ENCODE measurements around the gene FAM174C. TPM values are rescaled to one million over a fixed set of nuclear protein-coding genes. Genes with fewer than 3 reads are reported as not detected.

FAM174C gene
- total and polyA plus RNA-seq, 10 of the 15 experiments (the other 5 are each of a cell fraction or from before 2014, with no cell fraction given): 0.89 to 94.6 (median 43.6) TPM

DNA sequence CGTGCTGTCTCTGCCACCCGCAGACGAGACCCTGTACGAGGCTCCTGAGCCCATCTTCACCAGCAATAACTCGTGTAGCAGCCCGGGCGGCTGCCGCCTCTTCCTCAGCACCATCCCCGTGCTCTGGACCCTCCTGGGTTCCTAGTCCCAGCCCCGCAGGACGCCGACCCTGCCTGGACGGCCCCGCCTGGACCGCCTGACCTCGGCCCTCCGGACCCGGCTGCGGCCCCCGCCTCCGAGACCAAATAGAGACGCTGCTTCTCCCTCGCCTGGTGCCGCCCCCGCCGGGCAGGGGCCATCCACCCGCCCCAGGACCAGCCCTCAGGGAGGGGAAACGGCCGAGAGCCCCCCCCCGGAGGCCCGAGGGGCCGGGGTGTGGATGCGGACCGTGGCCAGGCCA is 24.5 kb downstream of the FAM174C start (continued):
- TF ChIP-seq, protein P1, sequence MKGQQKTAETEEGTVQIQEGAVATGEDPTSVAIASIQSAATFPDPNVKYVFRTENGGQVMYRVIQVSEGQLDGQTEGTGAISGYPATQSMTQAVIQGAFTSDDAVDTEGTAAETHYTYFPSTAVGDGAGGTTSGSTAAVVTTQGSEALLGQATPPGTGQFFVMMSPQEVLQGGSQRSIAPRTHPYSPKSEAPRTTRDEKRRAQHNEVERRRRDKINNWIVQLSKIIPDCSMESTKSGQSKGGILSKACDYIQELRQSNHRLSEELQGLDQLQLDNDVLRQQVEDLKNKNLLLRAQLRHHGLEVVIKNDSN (IDR thresholded peaks at IDR 0.05; ENCODE audit: borderline replicate concordance, extremely low read length, insufficient read depth, low read depth, low read length): no peak
- TF ChIP-seq BRCA1 (IDR thresholded peaks at IDR 0.05; ENCODE audit: low read depth, low read length) (no peak), NRF1 (conservative IDR thresholded peaks at IDR 0.05; ENCODE audit: low read depth, low read length) (no peak), IRF4 (IDR thresholded peaks at IDR 0.05; ENCODE audit: low read depth, low read length) (no peak), NR2C2 (IDR thresholded peaks at IDR 0.05; ENCODE audit: borderline replicate concordance, control insufficient read depth, insufficient read length, low read depth) (no peak), SMC3 (IDR thresholded peaks at IDR 0.05; ENCODE audit: borderline replicate concordance, low read length) (no peak)
- TF ChIP-seq, protein P2, sequence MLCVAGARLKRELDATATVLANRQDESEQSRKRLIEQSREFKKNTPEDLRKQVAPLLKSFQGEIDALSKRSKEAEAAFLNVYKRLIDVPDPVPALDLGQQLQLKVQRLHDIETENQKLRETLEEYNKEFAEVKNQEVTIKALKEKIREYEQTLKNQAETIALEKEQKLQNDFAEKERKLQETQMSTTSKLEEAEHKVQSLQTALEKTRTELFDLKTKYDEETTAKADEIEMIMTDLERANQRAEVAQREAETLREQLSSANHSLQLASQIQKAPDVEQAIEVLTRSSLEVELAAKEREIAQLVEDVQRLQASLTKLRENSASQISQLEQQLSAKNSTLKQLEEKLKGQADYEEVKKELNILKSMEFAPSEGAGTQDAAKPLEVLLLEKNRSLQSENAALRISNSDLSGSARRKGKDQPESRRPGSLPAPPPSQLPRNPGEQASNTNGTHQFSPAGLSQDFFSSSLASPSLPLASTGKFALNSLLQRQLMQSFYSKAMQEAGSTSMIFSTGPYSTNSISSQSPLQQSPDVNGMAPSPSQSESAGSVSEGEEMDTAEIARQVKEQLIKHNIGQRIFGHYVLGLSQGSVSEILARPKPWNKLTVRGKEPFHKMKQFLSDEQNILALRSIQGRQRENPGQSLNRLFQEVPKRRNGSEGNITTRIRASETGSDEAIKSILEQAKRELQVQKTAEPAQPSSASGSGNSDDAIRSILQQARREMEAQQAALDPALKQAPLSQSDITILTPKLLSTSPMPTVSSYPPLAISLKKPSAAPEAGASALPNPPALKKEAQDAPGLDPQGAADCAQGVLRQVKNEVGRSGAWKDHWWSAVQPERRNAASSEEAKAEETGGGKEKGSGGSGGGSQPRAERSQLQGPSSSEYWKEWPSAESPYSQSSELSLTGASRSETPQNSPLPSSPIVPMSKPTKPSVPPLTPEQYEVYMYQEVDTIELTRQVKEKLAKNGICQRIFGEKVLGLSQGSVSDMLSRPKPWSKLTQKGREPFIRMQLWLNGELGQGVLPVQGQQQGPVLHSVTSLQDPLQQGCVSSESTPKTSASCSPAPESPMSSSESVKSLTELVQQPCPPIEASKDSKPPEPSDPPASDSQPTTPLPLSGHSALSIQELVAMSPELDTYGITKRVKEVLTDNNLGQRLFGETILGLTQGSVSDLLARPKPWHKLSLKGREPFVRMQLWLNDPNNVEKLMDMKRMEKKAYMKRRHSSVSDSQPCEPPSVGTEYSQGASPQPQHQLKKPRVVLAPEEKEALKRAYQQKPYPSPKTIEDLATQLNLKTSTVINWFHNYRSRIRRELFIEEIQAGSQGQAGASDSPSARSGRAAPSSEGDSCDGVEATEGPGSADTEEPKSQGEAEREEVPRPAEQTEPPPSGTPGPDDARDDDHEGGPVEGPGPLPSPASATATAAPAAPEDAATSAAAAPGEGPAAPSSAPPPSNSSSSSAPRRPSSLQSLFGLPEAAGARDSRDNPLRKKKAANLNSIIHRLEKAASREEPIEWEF (IDR thresholded peaks at IDR 0.05; ENCODE audit: insufficient replicate concordance, low read depth, low read length): no peak

Measured in GM12878 (cell line).